Trophoblast cell (in vitro differentiated cells and primary cell): ENCODE measurements around the gene DPT.

Experiments used
- DNase-seq, 2 donors: peaks; one replicate each; pipeline ENCODE4 v3.0.0-alpha.2; 2016
- H2AFZ ChIP-seq: 2 replicates; pipeline ENCODE4 v1.6.1; 2013; ENCODE audit warnings: low read length, moderate library complexity, mild to moderate bottlenecking; ENCODE audit not compliant: insufficient read depth, poor library complexity
- H2AK5ac ChIP-seq: 2 replicates; pipeline ENCODE4 v1.6.1; 2013; ENCODE audit warnings: mild to moderate bottlenecking, low read length
- H2BK120ac ChIP-seq: 2 replicates; pipeline ENCODE4 v1.6.1; 2013; ENCODE audit warnings: low read length, mild to moderate bottlenecking, moderate library complexity; ENCODE audit not compliant: insufficient read depth, poor library complexity
- H2BK12ac ChIP-seq: 2 replicates; pipeline ENCODE4 v1.6.1; 2013; ENCODE audit warnings: mild to moderate bottlenecking, low read length, moderate library complexity
- H2BK5ac ChIP-seq: 2 replicates; pipeline ENCODE4 v1.6.1; 2013; ENCODE audit warnings: low read length, low read depth, moderate library complexity, mild to moderate bottlenecking; ENCODE audit not compliant: poor library complexity
- H3K14ac ChIP-seq: 2 replicates; pipeline ENCODE4 v1.6.1; 2013; ENCODE audit warnings: mild to moderate bottlenecking, low read length
- H3K18ac ChIP-seq: 2 replicates; pipeline ENCODE4 v1.6.1; 2013; ENCODE audit warnings: mild to moderate bottlenecking, low read length
- H3K23ac ChIP-seq: 2 replicates; pipeline ENCODE4 v1.6.1; 2013; ENCODE audit warnings: low read length
- H3K27ac ChIP-seq: 2 replicates; pipeline ENCODE4 v1.5.1; 2013; ENCODE audit warnings: low read depth, mild to moderate bottlenecking, inconsistent platforms, low read length, moderate library complexity
- H3K27me3 ChIP-seq: 2 replicates; pipeline ENCODE4 v1.6.1; 2013; ENCODE audit warnings: inconsistent platforms, mild to moderate bottlenecking, low read length, moderate library complexity; ENCODE audit not compliant: insufficient read depth
- H3K36me3 ChIP-seq, 2 experiments: 1 replicate in 1 of 2; 2 replicates in 1 of 2; pipeline ENCODE4 v1.6.1; 2013; ENCODE audit warnings: low read length in 2 of 2, mild to moderate bottlenecking in 2 of 2, moderate library complexity in 1 of 2; ENCODE audit not compliant: insufficient read depth in 2 of 2, control insufficient read depth in 1 of 2
- H3K4ac ChIP-seq: 2 replicates; pipeline ENCODE4 v1.6.1; 2013; ENCODE audit warnings: low read depth, mild to moderate bottlenecking, low read length, moderate library complexity
- H3K4me1 ChIP-seq, 2 experiments: 1 replicate in 1 of 2; 2 replicates in 1 of 2; pipeline ENCODE4 v1.6.1; 2013; ENCODE audit warnings: low read length in 2 of 2, mild to moderate bottlenecking in 2 of 2, moderate library complexity in 1 of 2; ENCODE audit not compliant: insufficient read depth in 2 of 2, control insufficient read depth in 1 of 2
- H3K4me2 ChIP-seq: 2 replicates; pipeline ENCODE4 v1.6.1; 2013; ENCODE audit warnings: inconsistent platforms, mild to moderate bottlenecking, low read length, moderate library complexity
- H3K4me3 ChIP-seq: 2 replicates; pipeline ENCODE4 v1.5.1; 2013; ENCODE audit warnings: mild to moderate bottlenecking, low read depth, low read length, inconsistent platforms
- H3K79me1 ChIP-seq: one replicate; pipeline ENCODE4 v1.6.1; 2013; ENCODE audit warnings: low read length
- H3K79me2 ChIP-seq: 2 replicates; pipeline ENCODE4 v1.6.1; 2013; ENCODE audit warnings: low read length, mild to moderate bottlenecking; ENCODE audit not compliant: control insufficient read depth, insufficient read depth, poor library complexity
- H3K9ac ChIP-seq: 2 replicates; pipeline ENCODE4 v1.6.1; 2013; ENCODE audit warnings: mild to moderate bottlenecking, low read length
- H3K9me3 ChIP-seq: 2 replicates; pipeline ENCODE4 v1.6.1; 2013; ENCODE audit warnings: low read depth, mild to moderate bottlenecking, control low read depth, inconsistent platforms, low read length; ENCODE audit not compliant: insufficient read depth
- H4K12ac ChIP-seq: 2 replicates; pipeline ENCODE4 v1.6.1; 2013; ENCODE audit warnings: low read depth, mild to moderate bottlenecking, low read length, moderate library complexity
- H4K8ac ChIP-seq: 2 replicates; pipeline ENCODE4 v1.6.1; 2013; ENCODE audit warnings: low read depth, mild to moderate bottlenecking, low read length, moderate library complexity
- H4K91ac ChIP-seq: one replicate; pipeline ENCODE4 v1.6.1; 2013; ENCODE audit warnings: low read depth, mild to moderate bottlenecking, low read length, moderate library complexity
- WGBS: extraction: QIAGEN DNeasy Blood & Tissue Kit; methylation state at CpG from one replicate; pipeline ENCODE4 v1.1.7; 2013; ENCODE audit warnings: missing lambda C conversion rate; ENCODE audit not compliant: insufficient read length, insufficient coverage; ENCODE audit errors: extremely low coverage; 5-methylcytosine and 5-hydroxymethylcytosine counted together

The DPT gene

DNA sequence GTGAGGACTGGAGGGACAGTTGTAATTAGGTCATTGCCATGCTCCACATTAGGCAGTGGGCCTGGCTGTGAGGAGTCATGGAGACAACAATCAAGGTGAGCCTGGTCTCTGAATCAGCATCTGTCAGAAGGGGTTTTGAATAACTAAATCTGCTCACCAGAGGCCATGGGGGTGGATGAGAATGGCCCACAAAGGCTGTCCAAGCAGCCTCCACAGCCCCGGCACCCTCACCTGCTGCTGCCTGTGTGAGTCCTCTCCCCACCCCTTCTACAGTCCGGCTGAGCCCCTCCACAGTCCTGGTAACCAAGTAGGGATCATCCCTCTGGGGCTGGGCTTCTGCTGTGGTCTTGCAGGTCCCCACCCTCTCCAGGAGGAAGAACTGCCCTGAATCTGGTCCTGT, 2.3 kb downstream of the DPT start:
- no peak for DNase-seq
- H3K4me2 ChIP-seq: no peak overlapping the region
- no peak overlapping the region for H3K23ac ChIP-seq
- H3K36me3 ChIP-seq: no peaks in the 10 kb centered on the region
- WGBS: no CpG with 5 or more reads among the region's 2 CpGs
- no peak overlapping the region for H4K12ac ChIP-seq
- H4K8ac ChIP-seq: no peak overlapping the region
- H3K4ac ChIP-seq: no peak overlapping the region
- no peak overlapping the region for H3K9ac ChIP-seq
- H3K79me1 ChIP-seq: peaks cover 3% of the 10 kb centered on the region
- no peaks in the 10 kb centered on the region for H3K79me2 ChIP-seq
- H3K27me3 ChIP-seq: no peaks in the 10 kb centered on the region
- H3K4me3 ChIP-seq: no peak overlapping the region
- no peak overlapping the region for H3K18ac ChIP-seq
- H2AFZ ChIP-seq: no peak overlapping the region
- peak overlapping the region; percentile 29 for H2BK12ac ChIP-seq
- H2BK5ac ChIP-seq: no peak overlapping the region
- no peak overlapping the region for H2BK120ac ChIP-seq
- peak overlapping the region; percentile 23 for H4K91ac ChIP-seq
- H3K9me3 ChIP-seq: peaks cover 3% of the 10 kb centered on the region
- H3K27ac ChIP-seq: no peak overlapping the region
- H3K4me1 ChIP-seq: peaks cover 2 to 3% of the 10 kb centered on the region in 2 experiments
- H2AK5ac ChIP-seq: peak overlapping the region; percentile 23
- H3K14ac ChIP-seq: peak overlapping the region; percentile 18

DNA sequence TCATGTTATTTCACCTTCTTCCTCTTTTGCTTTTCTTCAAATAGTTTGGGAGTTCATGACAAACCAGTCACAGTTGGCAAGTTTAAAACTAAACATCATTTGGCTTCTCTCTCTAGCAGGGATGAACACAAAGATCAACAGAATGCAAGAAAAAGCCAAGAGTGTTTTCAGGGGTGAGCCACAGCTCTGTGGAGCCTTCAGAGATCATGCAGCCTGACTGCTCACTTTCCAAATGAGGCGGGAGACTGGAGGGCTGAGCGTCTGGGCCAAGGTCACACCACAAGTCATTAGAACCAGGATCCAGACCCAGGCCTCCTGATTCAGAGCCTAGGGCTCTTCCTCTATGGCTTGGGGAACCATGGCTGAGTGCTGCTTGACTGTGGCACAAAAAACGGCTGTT, 2.7 kb downstream of the DPT start:
- no peak overlapping the region for H3K23ac ChIP-seq
- peak overlapping the region; percentile 23 for H2AK5ac ChIP-seq
- H4K12ac ChIP-seq: no peak overlapping the region
- no peak for DNase-seq
- H2BK12ac ChIP-seq: no peak overlapping the region
- no peaks in the 10 kb centered on the region for H3K27me3 ChIP-seq
- no peak overlapping the region for H3K4me2 ChIP-seq
- peak overlapping the region; percentile 23 for H4K91ac ChIP-seq
- H3K79me1 ChIP-seq: peaks cover 3% of the 10 kb centered on the region
- H3K9me3 ChIP-seq: peaks cover 3% of the 10 kb centered on the region
- no peak overlapping the region for H3K9ac ChIP-seq
- no peak overlapping the region for H2BK5ac ChIP-seq
- H3K18ac ChIP-seq: no peak overlapping the region
- H3K4ac ChIP-seq: no peak overlapping the region
- H3K79me2 ChIP-seq: no peaks in the 10 kb centered on the region
- H3K4me1 ChIP-seq: peaks cover 0 to under 1% of the 10 kb centered on the region in 2 experiments
- H3K36me3 ChIP-seq: no peaks in the 10 kb centered on the region
- H2BK120ac ChIP-seq: no peak overlapping the region
- H3K27ac ChIP-seq: no peak overlapping the region
- no peak overlapping the region for H3K14ac ChIP-seq
- no peak overlapping the region for H3K4me3 ChIP-seq
- WGBS: no CpG with 5 or more reads among the region's 3 CpGs
- no peak overlapping the region for H4K8ac ChIP-seq
- H2AFZ ChIP-seq: no peak overlapping the region

DNA sequence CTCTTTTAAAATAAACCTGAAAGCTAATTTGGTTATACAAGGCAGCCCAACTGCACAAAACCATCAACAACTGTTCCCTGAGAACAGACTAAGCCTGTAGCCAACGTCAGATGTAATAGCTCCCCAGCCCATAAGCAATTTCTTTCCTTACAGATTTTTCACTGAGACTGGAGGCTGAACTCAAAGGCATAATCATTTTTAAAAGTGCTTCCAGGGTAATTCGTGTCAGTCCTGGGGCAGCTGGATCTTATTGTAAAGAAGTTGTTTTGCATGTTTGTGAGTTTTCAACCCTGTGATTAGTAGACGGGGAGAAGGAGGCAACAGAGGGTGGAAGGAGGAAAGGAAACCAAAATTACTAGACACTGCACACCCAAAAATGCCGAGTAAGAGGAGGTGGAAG, 3.2 kb downstream of the DPT start:
- H3K27ac ChIP-seq: no peak overlapping the region
- no peak overlapping the region for H2AFZ ChIP-seq
- no peak for DNase-seq
- H4K8ac ChIP-seq: no peak overlapping the region
- no peak overlapping the region for H3K9ac ChIP-seq
- no peak overlapping the region for H3K14ac ChIP-seq
- H3K36me3 ChIP-seq: no peaks in the 10 kb centered on the region
- H3K4me2 ChIP-seq: no peak overlapping the region
- H2AK5ac ChIP-seq: no peak overlapping the region
- H2BK12ac ChIP-seq: peak overlapping the region; percentile 24
- WGBS: no CpG with 5 or more reads among the region's 4 CpGs
- no peak overlapping the region for H3K4me3 ChIP-seq
- H3K9me3 ChIP-seq: peaks cover 3% of the 10 kb centered on the region
- no peak overlapping the region for H3K18ac ChIP-seq
- no peak overlapping the region for H3K4ac ChIP-seq
- no peak overlapping the region for H4K91ac ChIP-seq
- H3K23ac ChIP-seq: no peak overlapping the region
- no peaks in the 10 kb centered on the region for H3K4me1 ChIP-seq
- H2BK5ac ChIP-seq: no peak overlapping the region
- H2BK120ac ChIP-seq: no peak overlapping the region
- H4K12ac ChIP-seq: no peak overlapping the region
- peaks cover 3% of the 10 kb centered on the region for H3K79me1 ChIP-seq
- H3K79me2 ChIP-seq: no peaks in the 10 kb centered on the region
- no peaks in the 10 kb centered on the region for H3K27me3 ChIP-seq

DNA sequence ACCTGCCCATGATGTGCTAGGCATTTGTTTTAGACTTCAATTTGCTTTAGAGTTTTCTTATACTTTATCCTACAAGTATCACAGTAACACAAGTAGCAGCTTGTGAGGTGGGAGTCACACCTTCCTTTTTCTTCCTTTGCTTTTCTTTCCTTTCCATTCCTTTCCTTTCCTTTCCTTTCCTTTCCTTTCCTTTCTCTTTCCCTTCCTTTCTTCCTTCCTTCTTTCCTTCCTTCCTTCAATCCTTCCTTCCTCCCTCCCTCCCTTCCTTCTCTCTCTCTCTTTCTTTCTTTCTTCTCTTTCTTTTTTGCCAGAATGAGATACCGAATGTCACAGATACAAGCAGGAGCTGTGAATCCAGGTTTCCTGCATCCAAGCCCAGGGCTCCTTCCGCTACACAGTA, 3.9 kb downstream of the DPT start:
- Histone ChIP-seq H3K27ac (no peak overlapping the region), H3K36me3 (no peaks in the 10 kb centered on the region), H2AFZ (no peak overlapping the region), H3K27me3 (no peaks in the 10 kb centered on the region), H2BK120ac (peak overlapping the region; percentile 1), H4K8ac (no peak overlapping the region), H3K18ac (no peak overlapping the region), H3K4ac (no peak overlapping the region), H4K12ac (no peak overlapping the region), H3K9me3 (peaks cover 3% of the 10 kb centered on the region), H3K79me1 (peaks cover 3% of the 10 kb centered on the region), H3K14ac (no peak overlapping the region), H3K23ac (no peak overlapping the region), H3K4me1 (no peaks in the 10 kb centered on the region), H3K79me2 (no peaks in the 10 kb centered on the region), H2BK5ac (no peak overlapping the region), H4K91ac (peak overlapping the region; percentile 25), H2BK12ac (no peak overlapping the region), H3K4me3 (no peak overlapping the region), H3K4me2 (no peak overlapping the region), H2AK5ac (no peak overlapping the region), H3K9ac (no peak overlapping the region)
- WGBS: no CpG with 5 or more reads among the region's 2 CpGs
- no peak for DNase-seq
